Ovary (tissue), 9 donors: ENCODE data around the gene MEP1A. TPM values are rescaled to one million over a fixed set of nuclear protein-coding genes. Genes with fewer than 3 reads are reported as not detected.

Experiments
- DNase-seq, 5 donors: peaks; one replicate each; pipeline ENCODE4 v3.0.0-alpha.2; 2019 to 2020
- H3K27ac ChIP-seq, 2 donors: fragments of 200-600 bp; one replicate each; pipeline versions ENCODE4 v1.5.1 to v1.8.0; 2019 to 2022
- H3K27me3 ChIP-seq: fragments of 200-600 bp; one replicate; pipeline ENCODE4 v1.8.0; 2022
- H3K36me3 ChIP-seq: fragments of 200-600 bp; sonication (generic); one replicate; pipeline ENCODE4 v1.5.1; 2019
- H3K4me1 ChIP-seq: one replicate; pipeline ENCODE4 v1.8.1; 2013; ENCODE audit warnings: mild to moderate bottlenecking, moderate library complexity; ENCODE audit not compliant: insufficient read depth
- H3K4me3 ChIP-seq: fragments of 200-600 bp; sonication (generic); one replicate; pipeline ENCODE4 v1.5.1; 2017
- H3K9me3 ChIP-seq, 2 donors: fragments of 200-600 bp in 1 of 2; sonication (generic) in 1 of 2; one replicate each; pipeline versions ENCODE4 v1.5.1 to v1.8.1; 2013 to 2019; ENCODE audit warnings: mild to moderate bottlenecking in 1 of 2, moderate library complexity in 1 of 2
- EP300 ChIP-seq: sonication (generic); formaldehyde crosslinking; IDR thresholded peaks from one replicate; pipeline ENCODE4 v1.6.1; 2017; ENCODE audit warnings: antibody characterized with exemption
- POLR2A ChIP-seq: fragments of 450-650 bp; IDR thresholded peaks from one replicate; pipeline ENCODE4 v1.6.1; 2017; ENCODE audit warnings: antibody characterized with exemption, mild to moderate bottlenecking, moderate library complexity
- WGBS, 3 donors: extraction: QIAGEN DNeasy Blood & Tissue Kit in 1 of 3; methylation state at CpG; one replicate each; pipeline versions ENCODE4 v1.1.5 to v1.1.7; 2013 to 2017; 5-methylcytosine and 5-hydroxymethylcytosine counted together
- intact Hi-C, 4 donors: fragments of 100-400 bp; cut with DNase I; formaldehyde crosslinking; loops; one replicate each; pipeline versions ENCODE4 v1.11.0 to v1.15.1; 2022 to 2023
- polyA plus RNA-seq, 2 donors: library from polyadenylated mRNA; stranded (reverse); fragments of 200-250 nt in 1 of 2; fragments of 350-450 nt in 1 of 2; fragmentation: Illumina TruSeq in 1 of 2; extraction: RNeasy Lipid Tissue Mini Kit (QIAGEN cat#74804) in 1 of 2; gene quantifications; one replicate each; pipeline ENCODE4 v1.2.3, GENCODE V29; 2013 to 2014
- total RNA-seq, 7 donors: library from RNA; depleted of rRNA in 2 of 7; stranded (reverse); fragments of >200 nt in 2 of 7; fragmentation: NEBNext Ultra II Directional in 3 of 7; extraction: Animal tissue kit (Norgen Biotek cat#: 25700) in 3 of 7; gene quantifications; one replicate each; pipeline versions ENCODE4 v1.1.0 to v1.2.4, GENCODE V29; 2016 to 2023
- TF ChIP-seq, protein P1 (sequence below), 3 donors: fragments of 450-650 bp in 2 of 3; fragments of 200-600 bp in 1 of 3; IDR thresholded peaks; one replicate each; pipeline versions ENCODE4 v1.5.1 to v1.8.0; 2016 to 2022; ENCODE audit warnings: antibody characterized with exemption in 3 of 3, mild to moderate bottlenecking in 1 of 3
- donor health status: DM: no; HTN: no; CAD: no; lungs with moderate emphysema.
- donor health status: DM: no; HTN: no; CAD: no.
- donor health status: Bipolar disorder and iron deficiency.
- donor health status: DM: yes; HTN: yes; CAD: no.
- donor health status: DM: no; HTN: no; CAD: no.
- donor health status: DM: yes; HTN: yes; CAD: no.

Gene MEP1A
- total and polyA plus RNA-seq, 9 donors, result 0.13 to 3.0 (median 0.80) TPM; not detected in 6

DNA sequence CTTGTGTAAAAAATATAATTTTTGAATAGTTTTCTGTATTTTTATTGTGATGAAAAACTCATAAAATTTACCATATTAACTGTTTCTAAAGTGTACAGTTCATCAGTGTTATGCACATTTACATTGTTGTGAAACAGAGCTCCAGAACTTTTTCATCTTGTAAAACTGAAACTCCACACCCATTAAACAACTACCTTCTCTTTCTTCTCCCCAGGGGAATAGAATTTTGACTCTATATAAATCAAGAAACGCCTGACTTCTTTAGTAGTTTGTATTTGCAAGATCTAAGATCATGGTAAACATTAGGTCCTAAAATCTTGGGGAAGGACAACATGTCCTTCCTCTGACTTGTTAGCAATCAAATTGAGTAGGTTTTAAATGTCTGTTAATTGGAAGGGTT is 37.3 kb upstream of the MEP1A start:
- WGBS, 3 donors, result 62 to 72% (median 63%) methylated on average over 1 of the region's 1 CpG
- no peak for DNase-seq
- Histone ChIP-seq H3K36me3 (no peaks in the 10 kb centered on the region), H3K9me3 (no peaks in the 10 kb centered on the region), H3K27me3 (no peaks in the 10 kb centered on the region), H3K27ac (no peak overlapping the region), H3K4me3 (no peak overlapping the region), H3K4me1 (peaks cover 9% of the 10 kb centered on the region)
- TF ChIP-seq EP300 (no peak), POLR2A (no peak)
- TF ChIP-seq, protein P1, sequence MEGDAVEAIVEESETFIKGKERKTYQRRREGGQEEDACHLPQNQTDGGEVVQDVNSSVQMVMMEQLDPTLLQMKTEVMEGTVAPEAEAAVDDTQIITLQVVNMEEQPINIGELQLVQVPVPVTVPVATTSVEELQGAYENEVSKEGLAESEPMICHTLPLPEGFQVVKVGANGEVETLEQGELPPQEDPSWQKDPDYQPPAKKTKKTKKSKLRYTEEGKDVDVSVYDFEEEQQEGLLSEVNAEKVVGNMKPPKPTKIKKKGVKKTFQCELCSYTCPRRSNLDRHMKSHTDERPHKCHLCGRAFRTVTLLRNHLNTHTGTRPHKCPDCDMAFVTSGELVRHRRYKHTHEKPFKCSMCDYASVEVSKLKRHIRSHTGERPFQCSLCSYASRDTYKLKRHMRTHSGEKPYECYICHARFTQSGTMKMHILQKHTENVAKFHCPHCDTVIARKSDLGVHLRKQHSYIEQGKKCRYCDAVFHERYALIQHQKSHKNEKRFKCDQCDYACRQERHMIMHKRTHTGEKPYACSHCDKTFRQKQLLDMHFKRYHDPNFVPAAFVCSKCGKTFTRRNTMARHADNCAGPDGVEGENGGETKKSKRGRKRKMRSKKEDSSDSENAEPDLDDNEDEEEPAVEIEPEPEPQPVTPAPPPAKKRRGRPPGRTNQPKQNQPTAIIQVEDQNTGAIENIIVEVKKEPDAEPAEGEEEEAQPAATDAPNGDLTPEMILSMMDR (IDR thresholded peaks at IDR 0.05), result no peak
- intact Hi-C loops, result no loop called here

DNA sequence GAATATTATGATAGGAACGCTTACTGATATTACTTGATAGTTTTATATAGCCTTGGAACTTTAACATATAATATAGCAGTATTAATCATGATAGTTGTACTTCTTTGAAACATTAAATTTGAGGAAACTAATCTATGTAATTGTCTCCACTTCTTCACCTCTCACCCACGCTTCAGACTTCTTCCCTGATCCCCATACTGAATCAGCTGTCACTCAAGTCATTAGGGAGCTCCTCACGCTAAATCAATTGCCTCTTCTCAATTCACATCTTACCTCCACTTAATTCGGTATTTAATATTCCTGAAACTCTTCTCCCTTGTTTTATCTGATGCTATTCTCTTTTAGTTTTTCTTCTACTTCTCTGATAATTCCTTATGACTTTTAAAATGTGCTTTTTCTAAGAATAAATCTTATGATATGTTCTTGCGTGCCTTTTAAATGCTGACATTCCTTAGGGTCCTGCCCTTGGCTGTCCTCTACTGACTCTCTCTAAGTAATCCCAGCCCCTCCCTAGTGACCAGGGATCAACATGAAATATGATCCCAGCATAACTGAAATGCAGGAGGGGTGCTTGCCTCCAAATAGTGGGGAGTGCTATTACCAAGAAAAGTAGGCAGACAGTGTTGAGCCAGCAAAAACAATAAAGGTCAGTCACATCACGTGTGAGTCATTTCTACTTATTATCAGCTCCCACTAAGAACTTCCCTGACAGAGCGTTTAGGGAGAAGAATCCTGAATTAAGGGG is 36.5 kb upstream of the MEP1A start:
- no peak for DNase-seq
- peaks cover 9% of the 10 kb centered on the region for H3K4me1 ChIP-seq
- no peak overlapping the region for H3K4me3 ChIP-seq
- H3K27me3 ChIP-seq, result no peaks in the 10 kb centered on the region
- 44 to 49% (median 46%) methylated on average over 7 of the region's 7 CpGs for WGBS, 3 donors
- intact Hi-C loops, result no loop called here
- peak overlapping the region in 1 of 2 donors; percentile 16 for H3K27ac ChIP-seq
- TF ChIP-seq EP300 (no peak), POLR2A (no peak)
- TF ChIP-seq, protein P1 (IDR thresholded peaks at IDR 0.05), result no peak
- no peaks in the 10 kb centered on the region for H3K36me3 ChIP-seq
- H3K9me3 ChIP-seq, result no peaks in the 10 kb centered on the region

DNA sequence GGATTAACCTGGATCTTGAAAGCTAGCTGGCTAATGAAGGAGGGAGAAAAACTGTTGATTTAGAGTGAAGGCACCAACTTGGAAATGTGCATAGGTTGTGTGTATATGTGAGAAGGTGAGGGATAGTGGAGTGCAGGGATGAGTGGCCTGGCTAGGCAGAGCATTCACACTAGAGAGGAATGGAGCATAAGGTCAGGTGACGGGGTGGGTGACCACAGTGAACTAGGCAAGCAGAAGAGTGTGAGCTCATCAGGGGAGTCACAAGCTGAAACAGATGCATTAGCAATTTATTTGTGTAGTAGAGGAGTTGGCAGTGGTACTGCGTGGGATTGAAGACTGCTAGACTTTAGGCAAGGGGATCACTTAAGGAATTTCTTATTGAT is 36.0 kb upstream of the MEP1A start:
- no peaks in the 10 kb centered on the region for H3K27me3 ChIP-seq
- H3K4me3 ChIP-seq, result no peak overlapping the region
- H3K9me3 ChIP-seq, result no peaks in the 10 kb centered on the region
- no peaks in the 10 kb centered on the region for H3K36me3 ChIP-seq
- peaks cover 9% of the 10 kb centered on the region for H3K4me1 ChIP-seq
- TF ChIP-seq, protein P1 (IDR thresholded peaks at IDR 0.05), result no peak
- 50 to 56% (median 52%) methylated on average over 2 of the region's 2 CpGs for WGBS, 3 donors
- peak overlapping the region in 1 of 2 donors; percentile 16 for H3K27ac ChIP-seq
- peak in 1 of 5 donors; percentile 15 for DNase-seq
- intact Hi-C loops, result no loop called here

DNA sequence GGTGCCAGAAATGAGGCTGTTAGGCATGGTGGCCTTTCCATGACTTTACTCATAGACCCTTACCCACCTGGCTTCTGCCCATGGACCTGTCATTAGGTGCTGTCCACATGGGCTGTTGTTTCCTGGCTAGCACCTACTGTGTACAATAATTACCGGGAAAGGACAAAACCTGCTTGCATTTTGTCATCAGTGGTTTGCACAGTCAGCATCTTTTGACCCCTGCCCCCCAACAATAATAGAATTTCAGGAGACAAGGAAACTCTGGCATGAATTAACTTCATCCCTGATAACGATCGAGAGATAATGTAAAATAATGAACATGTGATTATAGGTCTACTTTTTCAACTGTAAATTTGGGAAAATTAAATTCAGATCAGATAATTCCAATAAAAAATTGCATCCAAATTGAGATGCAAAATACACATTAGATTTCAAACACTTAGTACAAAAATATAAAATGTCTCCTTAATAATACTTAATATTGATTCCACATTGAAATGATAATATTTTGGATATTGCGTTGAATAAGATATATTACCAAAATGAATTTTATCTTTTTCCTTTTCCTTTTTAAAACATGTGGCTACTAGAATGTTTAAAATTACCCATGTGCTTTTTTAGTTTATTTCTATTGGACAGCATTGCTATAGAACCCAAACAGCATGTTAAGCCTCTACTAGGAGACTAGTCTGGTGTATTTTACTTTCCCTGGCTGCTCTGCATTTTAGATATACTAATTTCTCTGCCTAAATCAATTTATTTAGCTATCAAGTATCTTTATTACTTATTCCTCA is 34.0 kb upstream of the MEP1A start:
- DNase-seq, result no peak
- intact Hi-C loops, result no loop called here
- 91 to 96% (median 94%) methylated on average over 4 of the region's 4 CpGs for WGBS, 3 donors
- Histone ChIP-seq H3K27me3 (no peaks in the 10 kb centered on the region), H3K36me3 (no peaks in the 10 kb centered on the region), H3K9me3 (no peaks in the 10 kb centered on the region), H3K4me1 (peaks cover 13% of the 10 kb centered on the region), H3K27ac (no peak overlapping the region), H3K4me3 (no peak overlapping the region)
- TF ChIP-seq POLR2A (no peak), EP300 (no peak)
- TF ChIP-seq, protein P1 (IDR thresholded peaks at IDR 0.05), result no peak
